Esophagus (tissue), 2 donors: ENCODE measurements around the gene SPATA22. TPM values are rescaled to one million over a fixed set of nuclear protein-coding genes. Genes with fewer than 3 reads are reported as not detected.

Source experiments
- H3K27ac ChIP-seq, 2 donors: one replicate each; pipeline ENCODE4 v1.5.1; 2013; ENCODE audit warnings: low read depth in 2 of 2, mild to moderate bottlenecking in 2 of 2, inconsistent platforms in 1 of 2, low read length in 1 of 2, moderate library complexity in 1 of 2
- H3K27me3 ChIP-seq, 2 donors: one replicate each; pipeline ENCODE4 v1.6.1; 2013; ENCODE audit warnings: low read length in 2 of 2, control low read depth in 1 of 2, mild to moderate bottlenecking in 1 of 2; ENCODE audit not compliant: insufficient read depth in 2 of 2, control insufficient read depth in 1 of 2
- H3K36me3 ChIP-seq, 2 donors: one replicate each; pipeline ENCODE4 v1.6.1; 2013; ENCODE audit warnings: low read length in 1 of 2; ENCODE audit not compliant: control insufficient read depth in 2 of 2, insufficient read depth in 2 of 2
- H3K4me1 ChIP-seq, 2 donors: one replicate each; pipeline ENCODE4 v1.6.1; 2013; ENCODE audit warnings: low read length in 1 of 2; ENCODE audit not compliant: control insufficient read depth in 2 of 2, insufficient read depth in 2 of 2
- H3K4me3 ChIP-seq, 2 donors: one replicate each; pipeline ENCODE4 v1.5.1; 2013; ENCODE audit warnings: low read length in 2 of 2, mild to moderate bottlenecking in 2 of 2, low read depth in 1 of 2, moderate library complexity in 1 of 2
- H3K9me3 ChIP-seq, 2 donors: one replicate each; pipeline ENCODE4 v1.6.1; 2013; ENCODE audit warnings: mild to moderate bottlenecking in 2 of 2, low read depth in 1 of 2, low read length in 1 of 2, moderate library complexity in 1 of 2; ENCODE audit not compliant: control insufficient read depth in 2 of 2, insufficient read depth in 1 of 2
- WGBS, 2 donors: extraction: QIAGEN DNeasy Blood & Tissue Kit; methylation state at CpG; one replicate each; pipeline ENCODE4 v1.1.7; 2013; 5-methylcytosine and 5-hydroxymethylcytosine counted together
- polyA plus RNA-seq, 2 donors: library from polyadenylated mRNA; stranded (reverse); fragments of 200-250 nt; gene quantifications; one replicate each; pipeline ENCODE4 v1.2.3, GENCODE V29; 2013
- donor health status: healthy with polysubstance abuse.
- donor health status: Bipolar disorder and iron deficiency.

SPATA22 gene
- polyA plus RNA-seq, 2 donors: 0.02 TPM; not detected in 1

DNA sequence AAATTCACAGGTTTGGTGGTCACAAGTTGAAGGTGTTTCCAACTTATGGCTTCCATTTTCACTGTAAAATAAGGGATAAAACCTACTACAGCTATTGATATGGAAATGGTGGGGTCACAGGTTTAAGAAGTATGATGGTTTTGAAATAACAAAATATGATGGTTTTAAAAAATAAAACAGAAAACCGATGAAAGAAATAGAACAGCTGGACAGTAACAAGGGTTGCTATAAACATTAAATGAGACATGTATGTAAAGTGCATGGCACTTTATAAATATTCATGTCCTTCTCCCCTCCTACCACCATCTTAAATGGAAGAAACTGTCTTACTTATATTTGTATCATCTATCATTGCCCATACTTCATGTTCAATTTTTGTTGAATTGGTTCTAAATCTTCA lies 35.5 kb upstream of the SPATA22 start:
- Histone ChIP-seq H3K27me3 (no peaks in the 10 kb centered on the region), H3K4me1 (no peaks in the 10 kb centered on the region), H3K27ac (no peak overlapping the region), H3K9me3 (peaks cover 0 to 3% of the 10 kb centered on the region in 2 donors), H3K4me3 (no peak overlapping the region), H3K36me3 (no peaks in the 10 kb centered on the region)
- WGBS, 2 donors: 68% methylated on average over 1 of the region's 1 CpG

DNA sequence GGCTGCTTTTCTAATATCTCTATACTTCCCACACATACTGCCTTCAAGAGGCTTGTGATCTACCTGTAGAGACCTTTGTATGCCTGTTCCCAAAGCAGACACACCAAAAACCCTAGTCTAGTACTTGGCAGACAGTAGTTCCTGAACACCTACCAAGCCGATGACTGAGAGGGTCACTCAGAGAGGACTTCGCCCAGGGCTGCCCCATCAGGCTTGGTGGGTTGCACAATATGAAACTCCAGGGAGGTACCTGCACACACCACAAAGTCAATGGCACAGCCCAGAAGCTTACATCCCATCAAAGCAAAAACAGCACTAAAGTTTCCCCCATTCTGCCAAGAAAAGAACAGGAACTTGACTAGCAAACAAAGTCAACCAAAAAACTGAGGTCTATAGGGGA lies 34.4 kb upstream of the SPATA22 start:
- Histone ChIP-seq H3K36me3 (no peaks in the 10 kb centered on the region), H3K9me3 (peaks cover 0 to 3% of the 10 kb centered on the region in 2 donors), H3K4me3 (no peak overlapping the region), H3K27ac (no peak overlapping the region), H3K27me3 (no peaks in the 10 kb centered on the region), H3K4me1 (no peaks in the 10 kb centered on the region)
- WGBS, 2 donors: 94 to 98% methylated on average over 2 of the region's 2 CpGs

DNA sequence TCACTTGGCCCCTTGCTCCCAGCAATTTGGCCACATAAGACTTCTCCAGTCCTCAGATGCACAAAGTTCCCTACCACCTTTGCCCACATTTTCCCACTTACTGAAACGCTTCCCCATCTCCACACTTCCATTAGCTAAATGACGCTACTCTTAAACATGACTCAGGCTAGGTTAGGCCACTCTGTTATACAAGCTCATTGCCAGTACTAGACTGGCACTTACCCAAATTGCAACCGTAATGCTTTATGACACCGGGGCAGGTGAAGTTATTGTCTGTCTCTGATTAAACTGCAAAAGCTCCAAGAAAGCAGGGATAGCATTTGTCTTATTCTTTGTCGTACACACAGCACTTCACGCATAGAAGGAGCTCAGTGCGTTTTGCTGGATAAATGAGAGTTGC lies 33.4 kb upstream of the SPATA22 start:
- no peaks in the 10 kb centered on the region for H3K27me3 ChIP-seq
- 81 to 93% methylated on average over 7 of the region's 7 CpGs for WGBS, 2 donors
- no peaks in the 10 kb centered on the region for H3K36me3 ChIP-seq
- H3K9me3 ChIP-seq: peaks cover 0 to 3% of the 10 kb centered on the region in 2 donors
- no peak overlapping the region for H3K4me3 ChIP-seq
- H3K27ac ChIP-seq: no peak overlapping the region
- no peaks in the 10 kb centered on the region for H3K4me1 ChIP-seq

DNA sequence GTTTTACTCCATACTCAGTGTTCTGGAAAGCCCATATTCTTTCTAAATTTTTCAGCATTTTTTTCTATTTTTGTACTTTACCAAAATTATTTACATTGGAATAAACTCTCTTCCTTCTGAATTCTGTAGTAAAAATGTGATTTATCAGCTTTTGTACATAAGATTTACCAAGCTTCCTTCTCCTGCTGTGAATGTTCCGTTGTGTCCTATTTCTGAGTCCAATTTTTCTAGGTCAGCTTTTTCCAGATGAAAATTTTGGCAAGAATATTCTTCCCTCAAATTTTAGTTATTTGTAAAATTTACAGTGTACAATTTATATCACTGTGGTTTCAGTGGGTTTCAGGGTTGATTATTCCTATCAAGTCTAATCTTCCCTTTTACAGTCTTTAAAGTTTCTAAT lies 31.7 kb upstream of the SPATA22 start:
- Histone ChIP-seq H3K27me3 (no peaks in the 10 kb centered on the region), H3K4me1 (no peaks in the 10 kb centered on the region), H3K36me3 (no peaks in the 10 kb centered on the region), H3K4me3 (no peak overlapping the region), H3K9me3 (peaks cover 0 to 3% of the 10 kb centered on the region in 2 donors), H3K27ac (no peak overlapping the region)
- WGBS, 2 donors: 61 to 67% methylated on average over 1 of the region's 1 CpG

DNA sequence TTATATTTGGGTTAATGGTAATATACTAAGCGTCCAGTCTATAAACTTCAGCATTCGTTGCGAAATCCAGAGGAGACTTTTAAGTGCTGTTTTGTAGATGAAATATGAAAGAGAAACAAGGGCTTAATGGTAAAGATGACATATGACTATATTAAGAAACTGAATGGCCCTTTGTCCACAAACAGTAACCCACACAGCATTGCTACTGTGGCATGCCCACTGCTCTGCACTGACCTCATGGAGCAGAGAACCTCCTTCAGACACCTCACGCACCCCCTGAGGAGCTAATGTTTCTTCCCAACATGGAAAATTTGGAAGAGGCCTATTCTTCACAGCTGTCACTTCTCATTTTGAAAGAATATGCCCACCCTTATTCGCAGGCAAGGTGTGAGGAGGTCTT lies 30.8 kb upstream of the SPATA22 start:
- Histone ChIP-seq H3K36me3 (no peaks in the 10 kb centered on the region), H3K4me1 (no peaks in the 10 kb centered on the region), H3K4me3 (no peak overlapping the region), H3K9me3 (peaks cover 0 to 3% of the 10 kb centered on the region in 2 donors), H3K27ac (no peak overlapping the region), H3K27me3 (no peaks in the 10 kb centered on the region)
- 72 to 74% methylated on average over 5 of the region's 5 CpGs for WGBS, 2 donors

DNA sequence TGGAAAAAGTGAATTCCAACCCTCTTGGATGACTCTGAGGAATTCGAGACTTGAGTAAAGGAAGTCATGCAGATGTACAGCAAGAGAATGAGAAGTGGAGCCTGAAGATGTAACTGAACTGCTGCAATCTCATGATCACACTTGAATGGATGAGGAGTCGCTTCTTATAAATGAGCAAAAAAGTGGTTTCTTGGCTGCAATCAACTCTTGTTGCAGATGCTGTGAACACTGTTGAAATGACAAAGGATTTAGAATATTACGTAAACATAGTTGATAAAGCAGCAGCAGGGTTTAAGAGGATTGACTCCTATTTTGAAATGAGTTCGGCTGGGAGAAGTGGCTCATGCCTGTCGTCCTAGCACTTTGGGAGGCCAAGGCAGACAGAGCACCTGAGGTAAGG lies 29.7 kb upstream of the SPATA22 start:
- no peak overlapping the region for H3K4me3 ChIP-seq
- no peaks in the 10 kb centered on the region for H3K36me3 ChIP-seq
- WGBS, 2 donors: 66 to 73% methylated on average over 5 of the region's 5 CpGs
- no peak overlapping the region for H3K27ac ChIP-seq
- no peaks in the 10 kb centered on the region for H3K27me3 ChIP-seq
- H3K9me3 ChIP-seq: peaks cover 0 to 3% of the 10 kb centered on the region in 2 donors
- H3K4me1 ChIP-seq: no peaks in the 10 kb centered on the region

DNA sequence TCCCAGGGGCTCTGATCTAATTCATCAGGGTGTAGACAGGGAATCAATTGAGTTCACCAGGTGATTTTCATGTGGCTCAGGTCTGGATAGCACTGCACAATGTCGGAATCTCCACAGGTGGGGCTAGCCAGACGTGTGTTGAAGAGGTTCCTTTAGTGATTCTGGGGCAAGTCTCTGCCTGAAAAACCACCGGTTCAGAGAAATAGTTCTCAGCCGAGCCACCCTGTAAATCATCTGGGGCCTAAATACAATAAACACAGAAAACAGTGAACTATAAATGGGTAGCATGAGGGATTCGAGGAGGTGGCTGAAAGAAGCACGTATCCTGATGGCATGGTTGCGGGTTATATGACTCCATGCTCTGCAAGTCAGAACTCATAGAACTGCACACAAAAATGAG lies 25.5 kb upstream of the SPATA22 start:
- Histone ChIP-seq H3K4me3 (no peak overlapping the region), H3K4me1 (no peaks in the 10 kb centered on the region), H3K27me3 (no peaks in the 10 kb centered on the region), H3K9me3 (no peaks in the 10 kb centered on the region), H3K27ac (no peak overlapping the region), H3K36me3 (no peaks in the 10 kb centered on the region)
- WGBS, 2 donors: 64 to 65% methylated on average over 7 of the region's 7 CpGs

DNA sequence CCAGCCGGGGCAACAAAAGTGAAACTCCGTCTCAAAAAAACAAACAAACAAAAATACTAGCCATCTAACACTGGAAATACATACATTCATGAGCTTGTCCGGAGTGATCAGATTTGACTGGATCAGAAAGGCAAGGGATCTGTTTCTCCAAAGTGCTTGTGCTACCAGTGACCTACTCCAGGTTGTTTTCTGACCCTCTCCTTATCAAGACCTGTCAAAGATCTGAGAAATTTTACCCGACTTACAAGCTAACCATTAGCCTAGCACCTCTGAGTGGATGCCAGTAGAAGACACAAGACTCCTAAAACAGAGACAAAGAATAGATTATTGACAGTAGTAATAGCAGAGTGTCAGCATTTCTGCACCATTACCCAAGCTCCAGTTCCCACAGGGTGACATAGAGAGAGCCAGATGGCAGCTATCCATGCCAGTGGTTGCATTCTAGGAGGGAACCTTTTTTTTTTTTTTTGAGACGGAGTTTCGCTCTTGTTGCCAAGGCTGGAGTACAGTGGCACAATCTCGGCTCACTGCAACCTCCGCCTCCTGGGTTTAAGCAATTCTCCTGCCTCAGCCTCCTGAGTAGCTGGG lies 14.0 kb upstream of the SPATA22 start:
- Histone ChIP-seq H3K4me1 (no peaks in the 10 kb centered on the region), H3K27ac (no peak overlapping the region), H3K9me3 (no peaks in the 10 kb centered on the region), H3K36me3 (no peaks in the 10 kb centered on the region), H3K4me3 (no peak overlapping the region), H3K27me3 (no peaks in the 10 kb centered on the region)
- 78 to 81% methylated on average over 8 of the region's 8 CpGs for WGBS, 2 donors

DNA sequence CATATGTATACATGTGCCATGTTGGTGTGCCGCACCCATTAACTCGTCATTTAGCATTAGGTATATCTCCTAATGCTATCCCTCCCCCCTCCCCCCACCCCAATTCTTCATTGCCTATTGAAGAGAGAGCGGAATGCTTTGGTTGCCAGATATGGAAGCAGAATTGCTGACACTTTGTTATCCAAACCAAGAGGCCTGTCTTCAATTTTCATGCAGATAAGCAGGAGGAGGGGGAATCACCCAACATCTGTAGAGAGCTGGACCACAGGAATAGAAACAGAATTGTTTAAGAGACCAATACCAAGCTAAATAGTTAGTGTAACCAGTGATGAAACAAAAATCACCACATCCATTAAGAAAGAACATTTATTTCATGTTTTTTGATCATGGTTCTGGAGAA lies 11.2 kb upstream of the SPATA22 start:
- 71 to 85% methylated on average over 1 to 3 of the region's 3 CpGs for WGBS, 2 donors
- H3K27me3 ChIP-seq: no peaks in the 10 kb centered on the region
- no peak overlapping the region for H3K4me3 ChIP-seq
- H3K4me1 ChIP-seq: no peaks in the 10 kb centered on the region
- H3K27ac ChIP-seq: no peak overlapping the region
- H3K36me3 ChIP-seq: no peaks in the 10 kb centered on the region
- H3K9me3 ChIP-seq: no peaks in the 10 kb centered on the region

DNA sequence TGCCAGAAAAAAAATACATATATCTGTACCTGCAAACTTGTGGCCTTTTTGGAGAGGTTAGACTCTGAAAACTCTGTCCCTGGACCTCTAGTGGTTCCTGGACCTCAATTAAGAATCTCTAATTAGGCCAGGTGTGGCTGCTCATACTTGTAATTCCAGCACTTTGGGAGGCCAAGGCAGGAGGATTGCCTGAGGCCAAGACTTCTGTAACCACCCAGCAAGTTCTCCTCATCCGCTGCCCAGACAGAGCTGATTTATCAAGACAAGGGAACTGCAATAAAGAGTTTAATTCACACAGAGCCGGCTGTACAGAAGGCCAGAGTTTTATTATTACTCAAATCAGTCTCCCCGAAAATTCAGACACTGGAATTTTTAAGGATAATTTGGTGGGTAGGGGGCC lies 8.4 kb upstream of the SPATA22 start:
- Histone ChIP-seq H3K27ac (no peak overlapping the region), H3K4me1 (no peaks in the 10 kb centered on the region), H3K9me3 (no peaks in the 10 kb centered on the region), H3K36me3 (no peaks in the 10 kb centered on the region), H3K27me3 (no peaks in the 10 kb centered on the region), H3K4me3 (no peak overlapping the region)
- 82 to 87% methylated on average over 3 of the region's 3 CpGs for WGBS, 2 donors
